Measurements from ENCODE around the gene FCHSD1.

DNA sequence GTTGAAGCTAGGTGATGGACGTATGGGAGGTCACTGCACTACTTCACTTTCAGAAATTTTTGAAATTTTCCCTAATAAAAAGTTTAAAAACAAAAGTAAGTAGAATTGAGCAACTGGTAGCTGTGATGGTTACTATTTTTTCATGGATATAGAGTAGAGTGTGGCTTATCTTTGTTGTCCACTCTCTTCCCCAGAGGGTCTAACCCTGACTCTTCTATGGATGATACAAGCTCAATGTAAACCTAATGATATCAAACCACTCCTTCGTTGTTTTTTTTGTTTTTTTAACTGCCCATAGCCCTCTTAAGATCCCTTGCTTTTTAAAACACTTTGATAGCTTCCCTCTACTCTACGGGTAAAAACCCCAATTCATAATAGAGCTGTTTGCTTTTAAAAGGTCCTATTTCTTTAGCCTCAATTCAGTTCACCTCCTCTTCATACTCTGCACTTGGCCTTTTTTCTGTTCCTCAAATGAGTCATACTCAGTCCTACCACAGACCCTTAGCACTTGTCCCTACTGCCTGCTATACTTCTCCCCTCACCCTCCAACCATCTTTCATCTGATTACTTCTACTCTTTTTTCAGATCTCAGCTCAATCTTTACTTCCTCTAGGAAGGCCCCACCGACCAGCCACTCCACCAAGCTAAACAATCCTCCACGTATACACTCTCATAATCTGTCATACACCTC lies 17.2 kb downstream of the FCHSD1 start:
- TF ChIP-seq, protein P1, sequence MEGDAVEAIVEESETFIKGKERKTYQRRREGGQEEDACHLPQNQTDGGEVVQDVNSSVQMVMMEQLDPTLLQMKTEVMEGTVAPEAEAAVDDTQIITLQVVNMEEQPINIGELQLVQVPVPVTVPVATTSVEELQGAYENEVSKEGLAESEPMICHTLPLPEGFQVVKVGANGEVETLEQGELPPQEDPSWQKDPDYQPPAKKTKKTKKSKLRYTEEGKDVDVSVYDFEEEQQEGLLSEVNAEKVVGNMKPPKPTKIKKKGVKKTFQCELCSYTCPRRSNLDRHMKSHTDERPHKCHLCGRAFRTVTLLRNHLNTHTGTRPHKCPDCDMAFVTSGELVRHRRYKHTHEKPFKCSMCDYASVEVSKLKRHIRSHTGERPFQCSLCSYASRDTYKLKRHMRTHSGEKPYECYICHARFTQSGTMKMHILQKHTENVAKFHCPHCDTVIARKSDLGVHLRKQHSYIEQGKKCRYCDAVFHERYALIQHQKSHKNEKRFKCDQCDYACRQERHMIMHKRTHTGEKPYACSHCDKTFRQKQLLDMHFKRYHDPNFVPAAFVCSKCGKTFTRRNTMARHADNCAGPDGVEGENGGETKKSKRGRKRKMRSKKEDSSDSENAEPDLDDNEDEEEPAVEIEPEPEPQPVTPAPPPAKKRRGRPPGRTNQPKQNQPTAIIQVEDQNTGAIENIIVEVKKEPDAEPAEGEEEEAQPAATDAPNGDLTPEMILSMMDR (IDR thresholded peaks at IDR 0.05): no peak
- TF ChIP-seq POLR2A (IDR thresholded peaks at IDR 0.05): no peak

Measured in thyroid gland (tissue), 4 donors.